Liver (tissue), 3 donors: ENCODE results near the gene PFN1.

Experiments
- GABPA ChIP-seq, 2 donors: IDR thresholded peaks in 1 of 2; conservative IDR thresholded peaks in 1 of 2; 2 replicates each; pipeline ENCODE4 v1.6.1; 2016; ENCODE audit warnings: antibody characterized with exemption in 2 of 2, mild to moderate bottlenecking in 1 of 2, moderate library complexity in 1 of 2
- RAD21 ChIP-seq, 2 donors: IDR thresholded peaks; 2 replicates each; pipeline ENCODE4 v1.6.1; 2016; ENCODE audit warnings: antibody characterized with exemption in 2 of 2, mild to moderate bottlenecking in 2 of 2
- TAF1 ChIP-seq: conservative IDR thresholded peaks from 2 replicates; pipeline ENCODE4 v1.6.1; 2016; ENCODE audit warnings: antibody characterized with exemption, mild to moderate bottlenecking
- TF ChIP-seq, protein P1 (sequence below): IDR thresholded peaks from 2 replicates; pipeline ENCODE4 v1.6.1; 2016; ENCODE audit warnings: antibody characterized with exemption
- TF ChIP-seq, protein P2 (sequence below): fragments of 150-350 bp; IDR thresholded peaks from 2 replicates; pipeline ENCODE4 v1.5.1; 2017; ENCODE audit warnings: improper control_type of control experiment, low read depth, low read length; ENCODE audit not compliant: missing input control
- TF ChIP-seq, protein P3 (sequence below): IDR thresholded peaks from 2 replicates; pipeline ENCODE4 v1.6.1; 2016; ENCODE audit warnings: antibody characterized with exemption, mild to moderate bottlenecking
- TF ChIP-seq, protein P4 (sequence below): IDR thresholded peaks from 2 replicates; pipeline ENCODE4 v1.6.1; 2016; ENCODE audit warnings: antibody characterized with exemption
- donor health status: healthy.
- donor health status: healthy.

DNA sequence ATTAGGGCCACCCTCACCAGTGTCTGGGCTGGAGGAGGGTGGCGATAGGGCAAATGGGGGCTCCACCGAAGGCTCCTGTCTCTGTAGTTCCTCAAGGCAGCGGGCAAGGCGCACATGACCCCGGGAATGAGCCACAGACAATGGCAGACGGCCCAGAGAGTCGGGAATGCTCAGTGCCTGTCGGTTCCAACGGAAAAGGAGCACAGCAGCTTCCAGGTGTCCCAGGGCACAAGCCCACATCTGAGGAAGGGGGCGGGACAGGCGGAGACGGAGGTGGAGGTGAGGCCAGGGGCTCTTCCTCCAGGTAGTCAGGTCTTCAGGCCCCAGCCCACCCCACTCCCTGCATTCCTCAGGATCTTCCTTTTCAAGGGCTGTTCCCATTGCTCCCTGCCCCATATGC lies 24.4 kb upstream of the PFN1 start:
- TF ChIP-seq, protein P1, sequence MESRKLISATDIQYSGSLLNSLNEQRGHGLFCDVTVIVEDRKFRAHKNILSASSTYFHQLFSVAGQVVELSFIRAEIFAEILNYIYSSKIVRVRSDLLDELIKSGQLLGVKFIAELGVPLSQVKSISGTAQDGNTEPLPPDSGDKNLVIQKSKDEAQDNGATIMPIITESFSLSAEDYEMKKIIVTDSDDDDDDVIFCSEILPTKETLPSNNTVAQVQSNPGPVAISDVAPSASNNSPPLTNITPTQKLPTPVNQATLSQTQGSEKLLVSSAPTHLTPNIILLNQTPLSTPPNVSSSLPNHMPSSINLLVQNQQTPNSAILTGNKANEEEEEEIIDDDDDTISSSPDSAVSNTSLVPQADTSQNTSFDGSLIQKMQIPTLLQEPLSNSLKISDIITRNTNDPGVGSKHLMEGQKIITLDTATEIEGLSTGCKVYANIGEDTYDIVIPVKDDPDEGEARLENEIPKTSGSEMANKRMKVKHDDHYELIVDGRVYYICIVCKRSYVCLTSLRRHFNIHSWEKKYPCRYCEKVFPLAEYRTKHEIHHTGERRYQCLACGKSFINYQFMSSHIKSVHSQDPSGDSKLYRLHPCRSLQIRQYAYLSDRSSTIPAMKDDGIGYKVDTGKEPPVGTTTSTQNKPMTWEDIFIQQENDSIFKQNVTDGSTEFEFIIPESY, result no peak
- TF ChIP-seq, protein P2, sequence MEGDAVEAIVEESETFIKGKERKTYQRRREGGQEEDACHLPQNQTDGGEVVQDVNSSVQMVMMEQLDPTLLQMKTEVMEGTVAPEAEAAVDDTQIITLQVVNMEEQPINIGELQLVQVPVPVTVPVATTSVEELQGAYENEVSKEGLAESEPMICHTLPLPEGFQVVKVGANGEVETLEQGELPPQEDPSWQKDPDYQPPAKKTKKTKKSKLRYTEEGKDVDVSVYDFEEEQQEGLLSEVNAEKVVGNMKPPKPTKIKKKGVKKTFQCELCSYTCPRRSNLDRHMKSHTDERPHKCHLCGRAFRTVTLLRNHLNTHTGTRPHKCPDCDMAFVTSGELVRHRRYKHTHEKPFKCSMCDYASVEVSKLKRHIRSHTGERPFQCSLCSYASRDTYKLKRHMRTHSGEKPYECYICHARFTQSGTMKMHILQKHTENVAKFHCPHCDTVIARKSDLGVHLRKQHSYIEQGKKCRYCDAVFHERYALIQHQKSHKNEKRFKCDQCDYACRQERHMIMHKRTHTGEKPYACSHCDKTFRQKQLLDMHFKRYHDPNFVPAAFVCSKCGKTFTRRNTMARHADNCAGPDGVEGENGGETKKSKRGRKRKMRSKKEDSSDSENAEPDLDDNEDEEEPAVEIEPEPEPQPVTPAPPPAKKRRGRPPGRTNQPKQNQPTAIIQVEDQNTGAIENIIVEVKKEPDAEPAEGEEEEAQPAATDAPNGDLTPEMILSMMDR, result no peak
- TF ChIP-seq TAF1 (no peak), RAD21 (IDR thresholded peaks at IDR 0.05) (no peak), GABPA (IDR thresholded peaks at IDR 0.05 in 1 of 2, conservative IDR thresholded peaks at IDR 0.05 in 1 of 2) (no peak)
- TF ChIP-seq, protein P3, sequence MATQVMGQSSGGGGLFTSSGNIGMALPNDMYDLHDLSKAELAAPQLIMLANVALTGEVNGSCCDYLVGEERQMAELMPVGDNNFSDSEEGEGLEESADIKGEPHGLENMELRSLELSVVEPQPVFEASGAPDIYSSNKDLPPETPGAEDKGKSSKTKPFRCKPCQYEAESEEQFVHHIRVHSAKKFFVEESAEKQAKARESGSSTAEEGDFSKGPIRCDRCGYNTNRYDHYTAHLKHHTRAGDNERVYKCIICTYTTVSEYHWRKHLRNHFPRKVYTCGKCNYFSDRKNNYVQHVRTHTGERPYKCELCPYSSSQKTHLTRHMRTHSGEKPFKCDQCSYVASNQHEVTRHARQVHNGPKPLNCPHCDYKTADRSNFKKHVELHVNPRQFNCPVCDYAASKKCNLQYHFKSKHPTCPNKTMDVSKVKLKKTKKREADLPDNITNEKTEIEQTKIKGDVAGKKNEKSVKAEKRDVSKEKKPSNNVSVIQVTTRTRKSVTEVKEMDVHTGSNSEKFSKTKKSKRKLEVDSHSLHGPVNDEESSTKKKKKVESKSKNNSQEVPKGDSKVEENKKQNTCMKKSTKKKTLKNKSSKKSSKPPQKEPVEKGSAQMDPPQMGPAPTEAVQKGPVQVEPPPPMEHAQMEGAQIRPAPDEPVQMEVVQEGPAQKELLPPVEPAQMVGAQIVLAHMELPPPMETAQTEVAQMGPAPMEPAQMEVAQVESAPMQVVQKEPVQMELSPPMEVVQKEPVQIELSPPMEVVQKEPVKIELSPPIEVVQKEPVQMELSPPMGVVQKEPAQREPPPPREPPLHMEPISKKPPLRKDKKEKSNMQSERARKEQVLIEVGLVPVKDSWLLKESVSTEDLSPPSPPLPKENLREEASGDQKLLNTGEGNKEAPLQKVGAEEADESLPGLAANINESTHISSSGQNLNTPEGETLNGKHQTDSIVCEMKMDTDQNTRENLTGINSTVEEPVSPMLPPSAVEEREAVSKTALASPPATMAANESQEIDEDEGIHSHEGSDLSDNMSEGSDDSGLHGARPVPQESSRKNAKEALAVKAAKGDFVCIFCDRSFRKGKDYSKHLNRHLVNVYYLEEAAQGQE, result no peak
- TF ChIP-seq, protein P4, sequence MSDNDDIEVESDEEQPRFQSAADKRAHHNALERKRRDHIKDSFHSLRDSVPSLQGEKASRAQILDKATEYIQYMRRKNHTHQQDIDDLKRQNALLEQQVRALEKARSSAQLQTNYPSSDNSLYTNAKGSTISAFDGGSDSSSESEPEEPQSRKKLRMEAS, result no peak
